HEK293T (cell line): Measurements from ENCODE around the gene NLN.

Source experiments
- BHLHE40 ChIP-seq: fragments of 450-650 bp; IDR thresholded peaks from 2 replicates; pipeline ENCODE4 v1.6.1; 2016; ENCODE audit warnings: mild to moderate bottlenecking, moderate library complexity, borderline replicate concordance
- FOXM1 ChIP-seq: fragments of 450-650 bp; IDR thresholded peaks from 2 replicates; pipeline ENCODE4 v1.6.1; 2017; ENCODE audit warnings: mild to moderate bottlenecking, borderline replicate concordance
- HDGF ChIP-seq: fragments of 450-650 bp; IDR thresholded peaks from 2 replicates; pipeline ENCODE4 v1.6.1; 2017; ENCODE audit warnings: antibody characterized with exemption, borderline replicate concordance
- SUZ12 ChIP-seq: fragments of 450-650 bp; IDR thresholded peaks from 2 replicates; pipeline ENCODE4 v1.6.1; 2016; ENCODE audit warnings: mild to moderate bottlenecking

GRCh38 chr5:65758546-65759144, 36.6 kb downstream of the NLN start:
- TF ChIP-seq BHLHE40 (no peak), HDGF (no peak), SUZ12 (no peak), FOXM1 (no peak)
